SH-SY5Y (cell line): Measurements from ENCODE around the gene HS3ST3B1.

ENCODE experiments used
- GATA2 ChIP-seq: IDR thresholded peaks from 2 replicates; pipeline ENCODE4 v1.6.1; 2011; ENCODE audit warnings: mild to moderate bottlenecking, low read depth, low read length
- GATA3 ChIP-seq: IDR thresholded peaks from 2 replicates; pipeline ENCODE4 v1.6.1; 2011; ENCODE audit warnings: low read depth, mild to moderate bottlenecking, low read length, moderate library complexity

HS3ST3B1 gene

DNA sequence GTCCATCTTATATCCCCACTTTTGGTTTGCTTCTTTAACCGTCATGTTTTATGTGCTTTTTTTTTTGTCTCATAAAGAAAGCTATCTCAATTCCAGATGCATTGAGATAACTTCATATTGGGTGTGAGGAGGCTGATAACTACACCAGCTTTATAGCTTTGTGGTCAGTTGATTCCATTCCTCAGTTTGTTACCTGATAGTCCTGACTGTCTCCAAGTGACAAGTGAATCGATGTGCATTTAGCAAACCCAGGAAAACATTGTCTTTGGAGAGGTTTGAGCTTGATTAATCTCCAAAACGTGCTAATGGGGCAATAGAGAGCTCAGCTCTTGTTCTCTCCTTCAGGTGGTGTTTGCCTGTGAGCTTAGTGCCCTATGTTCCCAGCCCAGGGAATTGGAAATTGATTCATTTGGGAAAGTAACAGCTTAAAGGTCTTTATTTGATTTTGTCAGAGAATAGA is 22.7 kb downstream of the HS3ST3B1 start:
- TF ChIP-seq GATA3: no peak
- TF ChIP-seq GATA2: no peak

- no peak for TF ChIP-seq GATA2
Observed at GRCh38 chr17:14325618-14326167, 24.8 kb downstream of the HS3ST3B1 start.

GRCh38 chr17:14329900-14330491 is 29.1 kb downstream of the HS3ST3B1 start:
- no peak for TF ChIP-seq GATA3
- no peak for TF ChIP-seq GATA2

GRCh38 chr17:14330492-14330962 is 29.6 kb downstream of the HS3ST3B1 start:
- TF ChIP-seq GATA3 (no peak), GATA2 (no peak)

- TF ChIP-seq GATA2 (no peak), GATA3 (no peak)
Observed at GRCh38 chr17:14331225-14331981, 30.5 kb downstream of the HS3ST3B1 start.

- TF ChIP-seq GATA3: no peak
- TF ChIP-seq GATA2: no peak
Observed at GRCh38 chr17:14331982-14332298, 31.1 kb downstream of the HS3ST3B1 start.

GRCh38 chr17:14332331-14332730 is 31.4 kb downstream of the HS3ST3B1 start:
- no peak for TF ChIP-seq GATA3
- TF ChIP-seq GATA2: no peak

DNA sequence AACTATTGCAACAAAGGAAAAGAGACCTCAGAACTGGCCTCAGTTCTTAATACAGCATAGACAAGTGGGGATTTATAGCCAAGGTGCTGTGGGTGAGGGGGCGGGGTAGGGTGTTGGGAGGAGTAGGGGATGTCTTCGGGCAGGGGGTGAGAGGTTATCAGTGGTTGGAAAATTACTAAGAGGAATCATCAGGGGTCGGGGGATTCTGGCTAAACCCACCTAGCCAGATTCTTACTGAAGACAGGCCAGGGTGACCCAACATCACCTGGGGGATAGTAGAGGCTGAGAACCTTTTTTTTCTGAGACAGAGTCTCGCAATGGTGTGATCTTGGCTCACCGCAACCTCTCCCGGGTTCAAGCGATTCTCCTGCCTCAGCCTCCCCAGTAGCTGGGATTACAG is 32.6 kb downstream of the HS3ST3B1 start:
- no peak for TF ChIP-seq GATA3
- TF ChIP-seq GATA2: no peak

DNA sequence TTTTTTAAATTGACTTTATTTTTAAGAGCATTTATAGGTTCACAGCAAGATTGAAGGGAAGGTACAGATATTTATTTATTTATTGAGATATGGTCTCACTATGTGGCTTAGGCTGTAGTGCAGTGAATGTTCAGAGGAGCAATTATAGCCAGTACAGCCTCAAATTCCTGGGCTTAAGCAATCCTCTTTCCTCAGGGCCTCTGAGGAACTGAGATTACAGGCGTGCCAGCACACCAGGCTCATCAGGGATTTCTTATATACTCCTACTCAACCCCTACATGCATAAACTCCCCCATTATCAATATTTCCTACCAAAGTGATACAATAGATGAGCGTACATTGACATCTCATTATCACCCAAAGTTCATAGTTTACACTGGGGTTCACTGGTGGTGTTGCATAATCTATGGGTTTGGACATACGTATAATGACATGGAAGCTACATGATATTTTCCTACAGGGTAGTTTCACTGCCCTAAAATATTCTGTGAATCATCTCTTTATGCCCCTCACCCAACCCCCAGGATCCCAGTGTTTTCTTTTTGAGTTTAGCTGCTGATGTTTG is 33.5 kb downstream of the HS3ST3B1 start:
- TF ChIP-seq GATA2 (no peak), GATA3 (no peak)

DNA sequence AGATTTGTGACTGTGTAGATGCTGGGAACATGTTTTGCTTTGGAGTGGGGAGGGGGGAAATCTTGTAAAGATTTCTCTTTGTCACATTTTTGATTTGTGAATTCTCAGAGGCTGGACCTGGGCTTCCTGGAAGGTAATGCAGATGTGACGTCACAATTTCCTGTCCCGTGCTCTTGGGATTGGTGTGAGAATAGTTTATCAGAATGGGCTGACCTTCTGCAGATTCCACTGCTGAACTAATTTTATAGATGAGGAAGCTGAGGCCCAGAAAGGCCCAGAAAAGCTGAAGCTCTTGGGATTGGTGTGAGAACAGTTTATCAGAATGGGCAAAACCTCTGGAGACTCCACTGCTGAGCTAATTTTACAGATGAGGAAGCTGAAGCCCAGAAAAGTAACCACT is 34.0 kb downstream of the HS3ST3B1 start:
- TF ChIP-seq GATA3: no peak
- TF ChIP-seq GATA2: no peak

GRCh38 chr17:14336418-14336817 is 35.5 kb downstream of the HS3ST3B1 start:
- TF ChIP-seq GATA2 (no peak), GATA3 (no peak)

GRCh38 chr17:14337596-14338079 is 36.8 kb downstream of the HS3ST3B1 start:
- TF ChIP-seq GATA2: no peak

DNA sequence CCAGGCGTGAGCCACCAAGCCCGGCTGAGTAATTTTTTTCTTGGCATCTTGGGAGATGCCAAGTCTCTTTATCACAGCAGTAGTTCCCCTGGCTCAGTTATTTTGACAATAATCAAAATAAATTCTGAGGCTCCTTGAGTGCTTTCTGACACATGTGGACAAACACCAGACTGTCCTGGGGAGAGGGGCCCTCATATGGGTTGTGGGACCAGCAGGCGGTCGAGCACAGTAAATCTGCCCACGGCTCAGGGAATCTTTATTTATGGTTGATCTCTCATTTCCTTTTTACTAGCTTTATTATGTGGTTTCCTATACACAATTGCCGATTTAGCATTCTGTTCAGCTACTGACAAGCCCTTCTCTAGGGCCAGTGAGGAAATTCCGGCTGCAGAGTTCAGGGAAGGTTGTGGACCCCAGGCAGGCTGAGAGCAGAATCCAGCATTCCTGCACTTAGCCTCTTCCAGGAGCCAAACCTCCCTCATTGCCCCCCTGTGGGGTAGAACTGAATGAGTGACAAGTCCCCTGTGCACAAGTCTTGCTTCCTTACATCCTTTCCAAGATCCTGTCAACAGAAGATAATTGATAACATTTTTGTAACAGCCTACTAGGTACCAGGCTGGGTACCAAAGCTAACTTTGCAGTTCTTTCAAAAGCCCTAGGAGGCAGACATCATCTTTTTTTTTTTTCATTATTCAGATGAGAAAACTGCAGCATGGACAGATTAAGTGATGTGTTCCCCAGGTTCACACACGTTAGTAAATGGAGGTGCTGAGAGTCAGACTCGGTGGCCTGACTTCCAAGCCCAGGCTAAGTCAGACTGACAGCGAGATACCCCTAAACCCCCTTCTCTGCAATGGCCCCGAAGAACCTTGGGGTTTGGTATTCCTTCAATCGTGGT is 40.2 kb downstream of the HS3ST3B1 start:
- TF ChIP-seq GATA2: no peak
- no peak for TF ChIP-seq GATA3

GRCh38 chr17:14341866-14342265 is 41.0 kb downstream of the HS3ST3B1 start:
- TF ChIP-seq GATA3 (no peak), GATA2 (no peak)

- no peak for TF ChIP-seq GATA3
- TF ChIP-seq GATA2: no peak
Observed at GRCh38 chr17:14346801-14347200, 45.9 kb downstream of the HS3ST3B1 start.
